ENCODE data around the gene PROCA1. TPM values are rescaled to one million over a fixed set of nuclear protein-coding genes. Genes with fewer than 3 reads are reported as not detected.
A peak's percentile ranks its signal among the peaks of the same experiment; 100 is the strongest.
"Not testable (repeated sequence)": the region's sequence is repeated elsewhere in the genome, so short reads cannot be mapped to it uniquely, and the experiment has no call there.

The PROCA1 gene
- total RNA-seq, 1 experiment from 2014 or later: 4.4 TPM

- Histone ChIP-seq H3K4me3 (ENCODE audit: low read depth, low read length) (no peak overlapping the region), H3K4me1 (peaks cover 30% of the 10 kb centered on the region), H3K36me3 (ENCODE audit: control insufficient read depth, insufficient read depth, low read length) (peaks cover 13% of the 10 kb centered on the region), H3K9me3 (no peaks in the 10 kb centered on the region), H3K27me3 (replicated peaks; ENCODE audit: control insufficient read depth, insufficient read depth, low read length) (no peaks in the 10 kb centered on the region)
- no peak for DNase-seq
- BruUV-seq (replicated peaks): no TSS peak
- Mint-ChIP-seq H3K27me3 (ENCODE audit: insufficient read depth, unreplicated experiment) (no peaks in the 10 kb centered on the region), H3K4me3 (ENCODE audit: unreplicated experiment) (peak overlapping the region; percentile 92), H3K4me1 (ENCODE audit: low read depth, unreplicated experiment) (peaks cover 38% of the 10 kb centered on the region), H3K36me3 (ENCODE audit: insufficient read depth, unreplicated experiment) (peaks cover 92% of the 10 kb centered on the region), H3K9me3 (ENCODE audit: unreplicated experiment) (no peaks in the 10 kb centered on the region), H3K27ac (ENCODE audit: unreplicated experiment) (no peak overlapping the region)
- CTCF ChIA-PET: no interaction called here
- TF ChIP-seq, protein P1, sequence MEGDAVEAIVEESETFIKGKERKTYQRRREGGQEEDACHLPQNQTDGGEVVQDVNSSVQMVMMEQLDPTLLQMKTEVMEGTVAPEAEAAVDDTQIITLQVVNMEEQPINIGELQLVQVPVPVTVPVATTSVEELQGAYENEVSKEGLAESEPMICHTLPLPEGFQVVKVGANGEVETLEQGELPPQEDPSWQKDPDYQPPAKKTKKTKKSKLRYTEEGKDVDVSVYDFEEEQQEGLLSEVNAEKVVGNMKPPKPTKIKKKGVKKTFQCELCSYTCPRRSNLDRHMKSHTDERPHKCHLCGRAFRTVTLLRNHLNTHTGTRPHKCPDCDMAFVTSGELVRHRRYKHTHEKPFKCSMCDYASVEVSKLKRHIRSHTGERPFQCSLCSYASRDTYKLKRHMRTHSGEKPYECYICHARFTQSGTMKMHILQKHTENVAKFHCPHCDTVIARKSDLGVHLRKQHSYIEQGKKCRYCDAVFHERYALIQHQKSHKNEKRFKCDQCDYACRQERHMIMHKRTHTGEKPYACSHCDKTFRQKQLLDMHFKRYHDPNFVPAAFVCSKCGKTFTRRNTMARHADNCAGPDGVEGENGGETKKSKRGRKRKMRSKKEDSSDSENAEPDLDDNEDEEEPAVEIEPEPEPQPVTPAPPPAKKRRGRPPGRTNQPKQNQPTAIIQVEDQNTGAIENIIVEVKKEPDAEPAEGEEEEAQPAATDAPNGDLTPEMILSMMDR (IDR thresholded peaks at IDR 0.05; ENCODE audit: insufficient read depth in 1 of 2, low read depth in 1 of 2, low read length in 1 of 2, severe bottlenecking in 1 of 2, unreplicated experiment in 1 of 2): no peak
- intact Hi-C loops (cut with micrococcal nuclease; ENCODE audit: unreplicated experiment): no loop called here
- POLR2A ChIA-PET: interaction anchor here (0.7 to 1.0 kb wide), 2 partner anchors 19 to 32 kb away, joined by 3 to 6 read pairs; no protein-coding TSS in a partner anchor
These were observed 11.6 kb upstream of the PROCA1 start for GRCh38 chr17:28723159-28723835.

- Mint-ChIP-seq H3K9me3 (ENCODE audit: unreplicated experiment) (no peaks in the 10 kb centered on the region), H3K4me3 (ENCODE audit: unreplicated experiment) (peak overlapping the region; percentile 32), H3K4me1 (ENCODE audit: low read depth, unreplicated experiment) (peaks cover 42% of the 10 kb centered on the region), H3K27me3 (ENCODE audit: insufficient read depth, unreplicated experiment) (no peaks in the 10 kb centered on the region), H3K36me3 (ENCODE audit: insufficient read depth, unreplicated experiment) (peaks cover 85% of the 10 kb centered on the region), H3K27ac (ENCODE audit: unreplicated experiment) (no peak overlapping the region)
- ChIA-PET POLR2A (interaction anchor here (0.6 to 1.0 kb wide), 2 partner anchors 12 to 20 kb away, joined by 3 to 6 read pairs; no protein-coding TSS in a partner anchor), CTCF (interaction anchor here (0.7 kb wide), 1 partner anchor 117 kb away, joined by 5 read pairs; no protein-coding TSS in a partner anchor)
- BruUV-seq (replicated peaks): no TSS peak
- TF ChIP-seq, protein P1 (IDR thresholded peaks at IDR 0.05; ENCODE audit: insufficient read depth in 1 of 2, low read depth in 1 of 2, low read length in 1 of 2, severe bottlenecking in 1 of 2, unreplicated experiment in 1 of 2): no peak
- no peak for DNase-seq
- Histone ChIP-seq H3K27me3 (replicated peaks; ENCODE audit: control insufficient read depth, insufficient read depth, low read length) (no peaks in the 10 kb centered on the region), H3K4me1 (peaks cover 31% of the 10 kb centered on the region), H3K36me3 (ENCODE audit: control insufficient read depth, insufficient read depth, low read length) (peaks cover 13% of the 10 kb centered on the region), H3K9me3 (no peaks in the 10 kb centered on the region), H3K4me3 (ENCODE audit: low read depth, low read length) (no peak overlapping the region)
- intact Hi-C loops (cut with micrococcal nuclease; ENCODE audit: unreplicated experiment): no loop called here
These were observed 10.9 kb upstream of the PROCA1 start for GRCh38 chr17:28722417-28723158.

GRCh38 chr17:28720997-28721329 lies 9.3 kb upstream of the PROCA1 start:
- H3K9me3 ChIP-seq; intact Hi-C loops (cut with micrococcal nuclease; ENCODE audit: unreplicated experiment); H3K27me3 ChIP-seq (replicated peaks; ENCODE audit: control insufficient read depth, insufficient read depth, low read length); DNase-seq; BruUV-seq (replicated peaks); H3K9me3 Mint-ChIP-seq (ENCODE audit: unreplicated experiment); CTCF ChIA-PET; H3K27me3 Mint-ChIP-seq (ENCODE audit: insufficient read depth, unreplicated experiment): not testable (repeated sequence)
- Mint-ChIP-seq H3K27ac (ENCODE audit: unreplicated experiment) (peak overlapping the region; percentile 98), H3K36me3 (ENCODE audit: insufficient read depth, unreplicated experiment) (peaks cover 69% of the 10 kb centered on the region), H3K4me1 (ENCODE audit: low read depth, unreplicated experiment) (peaks cover 42% of the 10 kb centered on the region), H3K4me3 (ENCODE audit: unreplicated experiment) (peak overlapping the region; percentile 94)
- Histone ChIP-seq H3K36me3 (ENCODE audit: control insufficient read depth, insufficient read depth, low read length) (peaks cover 13% of the 10 kb centered on the region), H3K4me1 (peaks cover 31% of the 10 kb centered on the region), H3K4me3 (ENCODE audit: low read depth, low read length) (peak overlapping the region; percentile 67)
- POLR2A ChIA-PET: interaction anchor here (2.7 to 3.0 kb wide), 2 partner anchors 11 to 59 kb away, joined by 27 to 213 read pairs; partner anchors contain the start of genes PROCA1, SDF2 and SUPT6H

Data from Caco-2 (cell line).